Caco-2 (cell line): Measurements from ENCODE around the gene CLMN. TPM values are rescaled to one million over a fixed set of nuclear protein-coding genes. Genes with fewer than 3 reads are reported as not detected.

Experiments used
- BruUV-seq: library from RNA; stranded (reverse); fragments of 400-500 nt; replicated peaks from 2 replicates; lab custom pipeline; 2021; lab: Mats Ljungman, UMichigan
- CTCF ChIA-PET: fragments of 300-600 bp; sonication (Branson Sonifier 250); formaldehyde crosslinking; loops from one replicate; lab custom pipeline; 2022; ENCODE audit warnings: antibody characterized with exemption; lab: Charles Lee
- POLR2A ChIA-PET: fragments of 300-600 bp; sonication (Branson Sonifier 250); formaldehyde crosslinking; loops from one replicate; lab custom pipeline; 2022; ENCODE audit warnings: antibody characterized with exemption; lab: Charles Lee
- DNase-seq, 2 experiments: peaks; one replicate each; pipeline versions ENCODE4 v3.0.0 to v3.0.0-alpha.2; 2020 to 2022
- H3K27me3 ChIP-seq: replicated peaks from 2 replicates; pipeline ENCODE4 v1.6.0; 2011; ENCODE audit warnings: low read length; ENCODE audit not compliant: control insufficient read depth, insufficient read depth
- H3K36me3 ChIP-seq: 2 replicates; pipeline ENCODE4 v1.5.1; 2011; ENCODE audit warnings: low read length; ENCODE audit not compliant: control insufficient read depth, insufficient read depth
- H3K4me1 ChIP-seq: fragments of 250-450 bp; sonication (Bioruptor Pico); 2 replicates; pipeline ENCODE4 v1.5.1; 2020; ENCODE audit warnings: mild to moderate bottlenecking
- H3K4me3 ChIP-seq: 2 replicates; pipeline ENCODE4 v1.5.1; 2011; ENCODE audit warnings: low read depth, mild to moderate bottlenecking, control low read depth, low read length
- H3K9me3 ChIP-seq: fragments of 250-450 bp; sonication (Bioruptor Pico); 2 replicates; pipeline ENCODE4 v1.5.1; 2020; ENCODE audit warnings: mild to moderate bottlenecking, moderate library complexity
- H3K27ac Mint-ChIP-seq: one replicate; pipeline ENCODE4 v1.8.0; 2022; ENCODE audit warnings: mixed read lengths; ENCODE audit not compliant: unreplicated experiment
- H3K27me3 Mint-ChIP-seq: one replicate; pipeline ENCODE4 v1.8.0; 2022; ENCODE audit warnings: mixed read lengths; ENCODE audit not compliant: insufficient read depth, unreplicated experiment
- H3K36me3 Mint-ChIP-seq: one replicate; pipeline ENCODE4 v1.8.0; 2022; ENCODE audit warnings: mild to moderate bottlenecking, mixed read lengths; ENCODE audit not compliant: insufficient read depth, unreplicated experiment
- H3K4me1 Mint-ChIP-seq: one replicate; pipeline ENCODE4 v1.8.0; 2022; ENCODE audit warnings: low read depth, mixed read lengths; ENCODE audit not compliant: unreplicated experiment
- H3K4me3 Mint-ChIP-seq: one replicate; pipeline ENCODE4 v1.8.0; 2022; ENCODE audit warnings: mild to moderate bottlenecking, moderate library complexity, mixed read lengths; ENCODE audit not compliant: unreplicated experiment
- H3K9me3 Mint-ChIP-seq: one replicate; pipeline ENCODE4 v1.8.0; 2022; ENCODE audit warnings: mixed read lengths; ENCODE audit not compliant: unreplicated experiment
- intact Hi-C: fragments of 100-400 bp; cut with micrococcal nuclease; formaldehyde crosslinking; loops from one replicate; pipeline ENCODE4 v1.10.0; 2022; ENCODE audit not compliant: unreplicated experiment
- total RNA-seq: library from RNA; stranded (reverse); gene quantifications from 2 replicates; pipeline ENCODE4 v1.2.3, GENCODE V29; 2022
- TF ChIP-seq, protein P1 (sequence below), 2 experiments: fragments of 200-600 bp in 1 of 2; IDR thresholded peaks; 1 replicate in 1 of 2; 2 replicates in 1 of 2; pipeline versions ENCODE4 v1.5.1 to v1.8.0; 2011 to 2022; ENCODE audit warnings: antibody characterized with exemption in 1 of 2, control low read depth in 1 of 2, inconsistent platforms in 1 of 2, low read depth in 1 of 2, low read length in 1 of 2, mild to moderate bottlenecking in 1 of 2, moderate library complexity in 1 of 2; ENCODE audit not compliant: insufficient read depth in 1 of 2, severe bottlenecking in 1 of 2, unreplicated experiment in 1 of 2

Gene CLMN
- total RNA-seq, 1 experiment from 2014 or later = 6.7 TPM

DNA sequence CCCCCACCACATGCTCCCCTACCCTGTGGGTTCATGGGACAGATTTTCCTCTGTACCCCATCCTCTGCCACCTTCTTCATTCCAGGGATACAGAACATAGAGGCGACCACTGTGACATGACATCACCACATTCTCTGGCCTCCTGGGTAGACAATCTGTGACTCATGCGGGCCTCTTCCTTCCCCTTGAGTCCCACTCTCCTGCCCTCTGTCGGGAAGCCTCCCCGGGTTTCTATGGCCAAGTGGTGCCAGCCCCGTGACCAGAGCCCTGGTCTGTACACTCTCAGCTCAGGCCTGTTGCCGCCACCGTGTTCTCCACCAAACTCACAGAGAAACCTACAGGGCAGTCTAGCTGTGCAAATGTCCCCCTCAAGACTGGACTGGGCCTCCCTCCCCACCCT lies 8.0 kb downstream of the CLMN start:
- H3K27ac Mint-ChIP-seq = no peak overlapping the region
- no peaks in the 10 kb centered on the region for H3K36me3 ChIP-seq

DNA sequence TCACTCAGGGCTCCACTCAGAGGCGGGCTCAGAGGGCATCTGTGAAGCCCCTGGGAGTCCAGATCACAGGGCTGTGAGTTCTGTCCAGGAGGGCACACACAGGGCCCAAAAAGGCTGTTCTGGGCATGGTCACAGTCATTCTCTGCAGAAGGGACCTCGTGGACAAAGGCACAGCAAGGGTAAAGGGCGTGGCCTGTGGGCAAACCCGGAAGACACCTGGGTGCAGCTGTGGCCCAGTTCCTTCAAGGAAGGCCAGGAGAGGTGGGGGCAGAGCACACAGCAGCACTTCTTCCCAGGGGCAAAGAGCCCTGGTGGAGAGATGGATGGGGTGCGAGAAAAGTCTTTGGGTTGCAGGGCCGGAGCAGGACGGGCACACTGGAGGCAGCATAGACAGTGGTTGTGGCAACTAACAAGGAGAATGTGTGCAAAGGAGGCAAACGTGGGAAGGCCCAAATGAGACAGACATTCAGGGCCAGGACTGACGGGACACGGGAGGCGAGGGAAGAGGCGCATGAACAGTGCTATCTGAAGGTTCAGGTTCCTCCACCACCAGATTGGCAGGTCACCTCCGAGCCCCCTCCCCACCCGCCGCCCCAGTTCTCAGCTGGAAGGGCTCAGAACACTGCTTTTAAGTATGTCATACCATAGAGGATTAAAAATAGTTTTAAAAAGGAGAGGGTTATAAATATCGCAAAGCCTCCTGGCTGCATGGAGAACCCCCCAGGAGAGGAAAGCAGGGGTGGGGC lies 8.9 kb downstream of the CLMN start:
- H3K27ac Mint-ChIP-seq = no peak overlapping the region
- CTCF ChIA-PET = no interaction called here

More for the DNA sequence above, 8.0 kb downstream of the CLMN start:
- DNase-seq = no peak
- no peaks in the 10 kb centered on the region for H3K27me3 ChIP-seq
- no peak overlapping the region for H3K4me3 Mint-ChIP-seq
- TF ChIP-seq, protein P1, sequence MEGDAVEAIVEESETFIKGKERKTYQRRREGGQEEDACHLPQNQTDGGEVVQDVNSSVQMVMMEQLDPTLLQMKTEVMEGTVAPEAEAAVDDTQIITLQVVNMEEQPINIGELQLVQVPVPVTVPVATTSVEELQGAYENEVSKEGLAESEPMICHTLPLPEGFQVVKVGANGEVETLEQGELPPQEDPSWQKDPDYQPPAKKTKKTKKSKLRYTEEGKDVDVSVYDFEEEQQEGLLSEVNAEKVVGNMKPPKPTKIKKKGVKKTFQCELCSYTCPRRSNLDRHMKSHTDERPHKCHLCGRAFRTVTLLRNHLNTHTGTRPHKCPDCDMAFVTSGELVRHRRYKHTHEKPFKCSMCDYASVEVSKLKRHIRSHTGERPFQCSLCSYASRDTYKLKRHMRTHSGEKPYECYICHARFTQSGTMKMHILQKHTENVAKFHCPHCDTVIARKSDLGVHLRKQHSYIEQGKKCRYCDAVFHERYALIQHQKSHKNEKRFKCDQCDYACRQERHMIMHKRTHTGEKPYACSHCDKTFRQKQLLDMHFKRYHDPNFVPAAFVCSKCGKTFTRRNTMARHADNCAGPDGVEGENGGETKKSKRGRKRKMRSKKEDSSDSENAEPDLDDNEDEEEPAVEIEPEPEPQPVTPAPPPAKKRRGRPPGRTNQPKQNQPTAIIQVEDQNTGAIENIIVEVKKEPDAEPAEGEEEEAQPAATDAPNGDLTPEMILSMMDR (IDR thresholded peaks at IDR 0.05; ENCODE audit: insufficient read depth in 1 of 2, low read depth in 1 of 2, low read length in 1 of 2, severe bottlenecking in 1 of 2, unreplicated experiment in 1 of 2) = no peak
- H3K4me1 Mint-ChIP-seq = no peaks in the 10 kb centered on the region
- BruUV-seq = no TSS peak
- H3K36me3 Mint-ChIP-seq = no peaks in the 10 kb centered on the region
- CTCF ChIA-PET = no interaction called here
- intact Hi-C loops = no loop called here
- no peaks in the 10 kb centered on the region for H3K9me3 ChIP-seq
- H3K4me1 ChIP-seq = no peaks in the 10 kb centered on the region; the same call in 1 of the 2 replicates
- H3K9me3 Mint-ChIP-seq = no peaks in the 10 kb centered on the region
- no peaks in the 10 kb centered on the region for H3K27me3 Mint-ChIP-seq
- H3K4me3 ChIP-seq = no peak overlapping the region
- POLR2A ChIA-PET = no interaction called here

DNA sequence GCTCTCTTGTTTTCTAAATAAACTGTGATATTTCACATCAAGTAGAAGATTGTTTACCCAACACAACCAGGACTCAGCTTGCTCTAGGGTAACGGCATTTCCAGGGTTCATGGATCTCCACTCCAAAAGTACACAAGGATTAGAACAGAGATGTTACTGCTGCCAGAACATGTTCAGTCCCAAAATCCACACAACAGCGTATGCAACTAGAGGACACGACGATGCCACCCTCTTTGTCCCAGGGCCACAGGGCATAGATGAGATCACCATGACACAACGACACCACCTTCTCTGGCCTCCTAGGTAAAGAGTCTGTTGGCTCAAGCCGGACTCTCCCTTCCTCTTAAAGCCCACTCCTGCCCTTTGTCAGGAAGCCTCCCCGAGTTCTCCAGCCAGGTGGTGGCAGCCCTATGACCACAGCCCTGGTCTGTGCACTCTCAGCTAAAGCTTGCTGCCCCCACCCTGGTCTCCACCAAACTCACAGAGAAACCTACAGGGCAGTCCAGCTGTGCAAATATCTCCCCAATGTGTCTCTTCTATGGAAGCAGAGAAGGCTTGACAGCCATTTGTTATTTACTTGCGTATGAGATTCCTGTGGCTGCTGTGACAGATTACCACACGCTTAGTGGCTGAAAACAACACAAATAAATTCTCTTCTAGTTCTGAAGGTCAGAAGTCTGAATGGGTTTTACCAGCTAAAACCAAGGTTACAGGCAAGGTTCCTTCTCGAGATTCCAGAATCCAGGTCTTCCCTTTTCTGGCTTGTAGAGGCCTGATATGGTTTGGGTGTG lies 10.3 kb downstream of the CLMN start:
- no peak overlapping the region for H3K4me3 Mint-ChIP-seq
- no peak overlapping the region for H3K4me3 ChIP-seq
- ChIA-PET POLR2A (no interaction called here), CTCF (no interaction called here)
- BruUV-seq = no TSS peak
- no peaks in the 10 kb centered on the region for H3K9me3 ChIP-seq
- no peaks in the 10 kb centered on the region for H3K27me3 ChIP-seq
- TF ChIP-seq, protein P1 (IDR thresholded peaks at IDR 0.05; ENCODE audit: insufficient read depth in 1 of 2, low read depth in 1 of 2, low read length in 1 of 2, severe bottlenecking in 1 of 2, unreplicated experiment in 1 of 2) = no peak
- no peaks in the 10 kb centered on the region for H3K36me3 ChIP-seq
- intact Hi-C loops = no loop called here
- no peak for DNase-seq
- no peaks in the 10 kb centered on the region for H3K4me1 Mint-ChIP-seq
- no peaks in the 10 kb centered on the region for H3K27me3 Mint-ChIP-seq
- H3K27ac Mint-ChIP-seq = no peak overlapping the region
- H3K9me3 Mint-ChIP-seq = no peaks in the 10 kb centered on the region
- H3K36me3 Mint-ChIP-seq = no peaks in the 10 kb centered on the region
- H3K4me1 ChIP-seq = no peaks in the 10 kb centered on the region; the same call in 1 of the 2 replicates

More for the DNA sequence above, 8.9 kb downstream of the CLMN start:
- no peaks in the 10 kb centered on the region; the same call in 1 of the 2 replicates for H3K4me1 ChIP-seq
- no peak overlapping the region for H3K4me3 ChIP-seq
- no TSS peak for BruUV-seq
- Mint-ChIP-seq H3K36me3 (no peaks in the 10 kb centered on the region), H3K9me3 (no peaks in the 10 kb centered on the region), H3K4me1 (no peaks in the 10 kb centered on the region), H3K4me3 (no peak overlapping the region), H3K27me3 (no peaks in the 10 kb centered on the region)
- H3K27me3 ChIP-seq = no peaks in the 10 kb centered on the region
- no peaks in the 10 kb centered on the region for H3K9me3 ChIP-seq
- no peak for DNase-seq
- H3K36me3 ChIP-seq = no peaks in the 10 kb centered on the region
- intact Hi-C loops = no loop called here
- TF ChIP-seq, protein P1 (IDR thresholded peaks at IDR 0.05; ENCODE audit: insufficient read depth in 1 of 2, low read depth in 1 of 2, low read length in 1 of 2, severe bottlenecking in 1 of 2, unreplicated experiment in 1 of 2) = no peak
- POLR2A ChIA-PET = no interaction called here
